Stimulated activated CD4-positive, alpha-beta T cell treated with anti-CD3 and anti-CD28 coated beads, TNF-alpha, amount 100 ng/mL, for 48 hours (primary cell): ENCODE results near the gene CYTL1.
A peak's percentile ranks its signal among the peaks of the same experiment; 100 is the strongest.
"Not testable (repeated sequence)": the region's sequence is repeated elsewhere in the genome, so short reads cannot be mapped to it uniquely, and the experiment has no call there.

Source experiments
- DNase-seq, 3 donors: peaks; one replicate each; pipeline ENCODE4 v3.0.0-alpha.2; 2020; ENCODE audit warnings: low read depth in 3 of 3

CYTL1 gene, protein sequence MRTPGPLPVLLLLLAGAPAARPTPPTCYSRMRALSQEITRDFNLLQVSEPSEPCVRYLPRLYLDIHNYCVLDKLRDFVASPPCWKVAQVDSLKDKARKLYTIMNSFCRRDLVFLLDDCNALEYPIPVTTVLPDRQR

GRCh38 chr4:5019274-5019673 is at the start of gene CYTL1:
Gene CYTL1, minus strand, starts transcription at chr4:5019458. Its CDS starts 13 bp downstream, at chr4:5019445.
- no peak for DNase-seq

- DNase-seq: no peak
These were observed 48.6 kb upstream of the CYTL1 start for GRCh38 chr4:5067908-5068307.

- DNase-seq: not testable (repeated sequence)
These were observed 47.7 kb upstream of the CYTL1 start for GRCh38 chr4:5066968-5067367.

GRCh38 chr4:5066101-5066500 is 46.8 kb upstream of the CYTL1 start:
- DNase-seq: no peak

- no peak for DNase-seq
These were observed 36.2 kb upstream of the CYTL1 start for GRCh38 chr4:5055411-5055810.

DNA sequence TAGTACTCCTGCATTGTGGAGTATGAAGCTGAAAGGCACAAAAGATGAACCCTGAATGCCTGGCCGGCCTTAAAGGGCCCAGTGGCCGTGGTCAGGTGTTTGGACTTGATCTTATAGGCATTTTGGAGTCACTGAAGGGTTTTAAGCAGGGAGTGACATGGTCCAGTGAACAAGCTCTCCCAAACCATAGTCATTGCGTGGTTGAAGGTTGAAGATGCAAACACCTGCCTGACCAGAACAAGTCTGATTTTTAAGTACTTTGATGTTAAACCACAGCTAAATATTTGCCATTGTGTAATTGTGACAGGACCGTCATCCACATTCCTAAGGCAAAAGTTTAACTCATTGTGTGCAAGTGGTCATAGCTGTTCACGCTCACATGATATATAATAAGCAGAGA is 35.3 kb upstream of the CYTL1 start:
- DNase-seq: no peak

GRCh38 chr4:5052726-5053425 is 33.6 kb upstream of the CYTL1 start:
- DNase-seq: no peak

DNA sequence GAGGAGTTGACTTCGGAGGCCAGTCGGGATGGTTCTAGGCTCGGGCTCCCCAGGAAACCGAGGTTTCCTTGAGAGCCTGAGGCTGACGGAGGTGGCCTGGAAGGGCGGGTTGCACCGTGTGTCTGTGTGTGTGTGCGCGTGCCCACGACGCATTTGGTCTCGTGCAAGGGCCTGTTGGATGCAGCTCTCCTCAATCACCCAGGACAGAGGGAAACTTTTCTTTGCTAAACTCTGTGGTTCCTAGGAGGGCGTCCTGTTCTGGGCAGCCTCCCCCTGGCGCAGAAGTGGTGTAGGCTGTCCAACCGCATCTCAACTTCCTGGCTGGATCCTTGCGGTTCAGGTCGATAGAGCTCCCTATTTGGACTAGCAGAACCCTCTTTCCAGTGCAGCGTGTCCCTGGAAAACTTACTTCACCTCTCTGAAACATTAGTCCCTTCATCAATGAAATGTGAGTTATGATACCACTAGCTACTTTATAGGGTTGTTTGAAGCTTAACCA is 33.0 kb upstream of the CYTL1 start:
- no peak for DNase-seq

DNA sequence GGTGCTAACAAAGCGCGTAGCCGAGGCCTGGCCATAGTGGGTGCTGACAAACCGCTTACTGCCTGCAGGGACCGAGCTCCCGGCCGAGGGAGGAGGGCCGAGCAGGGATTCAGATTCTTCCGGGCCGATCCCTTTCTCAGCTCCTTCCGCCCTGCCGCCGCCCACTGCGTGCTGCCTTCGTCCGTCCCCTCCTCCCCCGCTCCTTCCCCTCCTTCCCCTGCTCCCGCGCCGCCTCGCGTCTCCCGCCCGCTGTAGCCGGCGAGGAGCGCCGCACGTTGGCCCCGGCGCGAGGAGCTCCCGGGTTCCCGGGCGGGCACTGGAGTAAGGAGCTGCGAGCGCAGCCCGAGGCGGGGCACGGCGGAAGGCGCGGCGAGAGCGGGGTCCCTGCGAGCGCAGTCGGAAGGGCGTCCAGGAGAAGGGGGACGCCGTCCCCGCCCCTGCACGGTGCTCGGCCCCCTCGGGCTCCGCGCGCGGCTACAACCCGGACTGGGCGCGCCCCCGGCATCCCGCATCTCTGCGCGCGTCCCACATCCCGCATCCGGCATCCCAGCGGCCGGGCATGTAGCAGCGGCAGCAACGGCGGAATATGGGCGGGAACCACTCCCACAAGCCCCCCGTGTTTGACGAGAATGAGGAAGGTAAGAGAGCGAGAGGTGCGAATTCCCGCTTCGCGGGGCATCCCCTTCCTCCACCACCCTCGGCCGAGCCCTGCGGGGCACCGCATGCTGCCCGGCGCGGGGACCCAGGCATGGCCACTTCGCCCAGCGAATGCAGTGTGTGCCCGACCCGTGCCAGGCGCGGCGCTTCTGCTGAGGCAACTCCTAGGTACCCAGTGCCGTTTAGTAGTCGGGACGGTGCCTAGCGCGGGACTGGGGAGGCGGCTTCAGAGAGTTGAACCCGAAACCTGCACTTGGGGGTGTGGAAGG is 32.3 kb upstream of the CYTL1 start, which contains the start of gene STK32B:
Gene STK32B, plus strand, starts transcription at position 203 of the 926 bp plus-strand sequence.
- peak in 1 of 3 donors; percentile 11 for DNase-seq

DNA sequence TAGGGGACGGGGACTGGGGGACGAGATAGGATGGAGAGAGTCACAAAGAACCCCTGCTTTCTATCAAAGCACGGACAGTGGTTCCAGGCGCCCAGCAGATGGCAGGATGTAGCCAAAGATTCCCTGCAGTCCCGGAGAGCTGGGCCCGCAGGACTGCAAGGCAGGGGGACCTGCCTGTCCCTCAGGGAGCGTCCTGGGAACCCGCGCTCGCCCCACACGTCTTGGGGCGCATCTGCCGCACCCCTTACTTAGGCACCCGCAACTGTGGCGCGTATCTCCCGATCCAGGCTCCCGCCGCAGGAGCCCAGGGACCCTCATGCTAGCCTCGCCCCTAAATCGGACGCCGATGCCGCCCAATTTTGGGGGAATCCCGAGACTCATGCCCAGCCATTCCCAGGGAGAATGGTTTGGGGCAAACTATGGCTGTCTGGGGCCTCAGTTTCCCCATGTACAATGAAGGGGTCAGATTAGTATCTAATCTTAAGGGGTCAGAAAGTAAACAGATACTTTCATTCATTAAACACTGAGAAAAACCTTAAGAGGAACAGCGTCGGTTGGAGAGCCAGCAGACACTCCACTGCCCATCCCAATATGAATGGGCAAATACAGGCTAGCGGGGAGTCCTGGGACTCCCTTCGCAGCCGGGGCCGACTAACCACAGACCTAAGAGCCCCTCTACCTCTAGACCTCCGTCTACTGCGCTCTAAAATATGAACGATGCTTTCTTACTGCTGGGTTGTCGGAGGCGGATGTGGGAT is 31.4 kb upstream of the CYTL1 start:
- peak in 1 of 3 donors; percentile 21 for DNase-seq

DNA sequence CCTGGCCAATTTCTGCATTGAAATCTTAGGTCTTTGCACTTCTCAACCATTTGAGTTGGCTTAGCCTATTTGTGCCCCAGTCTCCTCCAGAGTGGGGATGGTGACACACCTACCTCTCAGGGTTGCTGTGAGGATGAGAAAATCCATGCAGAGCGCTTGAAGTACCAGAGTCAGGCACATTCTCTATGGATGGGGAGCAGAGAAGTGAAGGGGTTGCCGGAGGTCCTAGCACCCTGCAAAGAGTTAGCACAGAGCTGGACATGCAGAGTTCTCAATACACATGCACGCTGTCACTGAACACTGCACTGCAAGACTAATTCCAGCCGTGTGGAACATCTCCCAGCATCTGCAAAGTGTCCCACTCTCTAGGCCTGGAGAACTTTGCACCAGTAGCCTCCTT is 29.5 kb upstream of the CYTL1 start:
- no peak for DNase-seq

GRCh38 chr4:5045097-5045496 is 25.8 kb upstream of the CYTL1 start:
- DNase-seq: no peak

DNA sequence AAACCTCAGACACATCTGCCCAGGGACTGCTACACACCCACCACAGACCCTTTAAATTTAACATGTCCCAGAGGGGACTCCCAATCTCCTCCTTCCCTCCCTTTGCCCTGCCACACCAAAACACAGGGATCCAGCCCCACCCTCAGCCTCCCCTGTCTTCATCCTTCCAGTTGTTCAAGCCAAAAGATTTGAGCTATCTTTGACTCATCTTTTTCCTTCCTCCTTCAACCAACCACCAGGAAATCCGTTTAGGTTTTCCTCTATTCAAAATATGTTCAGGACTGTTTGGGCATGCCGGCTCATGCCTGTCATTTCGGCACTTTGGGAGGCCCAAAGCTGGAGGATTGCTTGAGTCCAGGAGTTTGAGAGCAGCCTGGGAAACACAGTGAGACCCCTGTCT is 25.1 kb upstream of the CYTL1 start:
- DNase-seq: no peak

- no peak for DNase-seq
These were observed 24.3 kb upstream of the CYTL1 start for GRCh38 chr4:5043579-5043978.

- no peak for DNase-seq
These were observed 22.4 kb upstream of the CYTL1 start for GRCh38 chr4:5041699-5042098.

DNA sequence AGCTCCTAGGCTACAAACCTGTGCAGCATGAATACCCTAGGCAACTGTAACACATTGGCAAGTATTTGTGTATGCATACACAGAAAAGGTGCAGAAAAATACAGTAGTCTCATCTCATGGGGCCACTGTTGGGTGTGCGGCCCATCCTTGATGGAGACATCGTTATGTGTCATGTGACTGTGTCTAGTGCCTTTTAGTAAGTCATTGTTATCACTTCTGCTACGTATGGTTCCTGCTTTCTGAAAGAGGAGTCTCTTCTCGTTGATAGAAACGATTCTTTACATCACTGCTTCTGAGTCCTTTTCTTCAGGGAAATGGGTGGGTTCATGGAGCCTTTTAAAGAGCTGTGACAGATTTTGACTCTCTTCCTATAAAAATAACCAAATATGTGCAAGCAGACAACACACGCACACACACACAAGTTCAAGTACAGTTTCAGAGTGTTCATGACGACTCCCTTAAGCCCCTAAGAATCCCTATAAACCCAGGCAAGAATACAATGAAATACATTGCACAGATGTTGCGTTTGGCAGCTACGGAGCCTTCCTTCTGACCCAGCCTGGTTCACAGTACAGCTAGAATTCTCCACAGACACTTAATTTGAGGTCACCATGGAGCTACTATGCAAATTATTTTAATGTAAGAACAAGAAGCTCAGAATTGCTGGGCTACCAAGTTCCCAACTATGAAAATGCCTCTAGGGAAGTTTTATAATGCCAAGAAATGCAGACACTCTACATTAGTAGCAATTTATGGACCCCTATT is 21.8 kb upstream of the CYTL1 start:
- DNase-seq: no peak

DNA sequence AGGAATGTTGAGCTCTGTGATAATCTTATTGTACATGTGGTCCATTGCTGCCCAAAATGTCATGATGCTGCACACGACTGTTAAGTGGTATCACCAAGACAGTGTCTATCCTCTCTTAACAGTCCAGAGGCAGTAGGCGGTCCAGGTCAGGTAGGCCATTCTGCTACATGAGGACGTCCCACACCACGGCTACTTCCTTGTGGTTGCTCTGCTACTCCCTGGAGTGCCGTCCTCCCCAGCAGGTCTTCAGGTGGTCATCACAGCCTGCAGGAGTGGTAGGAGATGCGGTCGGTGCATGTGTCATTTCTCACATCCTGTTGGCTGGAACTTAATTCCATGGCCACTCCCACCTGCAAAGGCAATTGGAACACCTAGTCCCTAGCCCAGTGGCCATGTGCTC is 20.5 kb upstream of the CYTL1 start:
- no peak for DNase-seq

- no peak for DNase-seq
These were observed 18.6 kb upstream of the CYTL1 start for GRCh38 chr4:5037553-5038551.

DNA sequence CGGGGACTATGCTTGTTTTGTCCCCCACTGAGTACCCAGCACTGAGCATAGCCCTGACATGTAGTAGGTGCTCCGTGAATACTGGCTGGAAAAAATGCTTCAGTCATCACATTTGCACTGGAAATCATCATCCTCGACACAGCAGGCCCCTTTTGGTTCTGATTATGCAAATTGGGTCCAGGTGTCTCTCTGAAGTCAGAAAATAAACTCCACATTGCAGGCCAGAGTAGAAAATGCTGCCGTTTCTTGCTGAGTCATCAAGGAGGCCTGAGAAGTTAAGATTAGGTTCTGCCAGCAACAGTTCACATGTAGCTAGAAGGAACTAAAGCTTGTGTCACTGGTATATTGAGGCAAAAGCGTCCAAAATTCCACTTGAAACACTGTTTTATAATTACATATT is 17.0 kb upstream of the CYTL1 start:
- DNase-seq: no peak

GRCh38 chr4:5034206-5034605 is 14.9 kb upstream of the CYTL1 start:
- no peak for DNase-seq
